Natural killer cell (primary cell): ENCODE data around the gene GRID2. TPM values are rescaled to one million over a fixed set of nuclear protein-coding genes. Genes with fewer than 3 reads are reported as not detected.

ENCODE experiments used
- ATAC-seq, 3 donors: fragments of 150-1000 bp in 2 of 3; fragments of 200-7000 bp in 1 of 3; cut with Tn5 transposase; 1 replicate in 1 of 3; 2 replicates in 2 of 3; pipeline ENCODE4 v1.10.0; 2021; ENCODE audit warnings: mild to moderate bottlenecking in 2 of 3, moderate library complexity in 2 of 3
- DNase-seq, 2 donors: peaks; one replicate each; pipeline versions ENCODE4 v3.0.0 to v3.0.0-alpha.2; 2013 to 2021; ENCODE audit warnings: mixed read lengths in 1 of 2
- H3K27ac ChIP-seq: one replicate; pipeline ENCODE4 v1.5.1; 2013; ENCODE audit warnings: mild to moderate bottlenecking, low read length
- H3K27me3 ChIP-seq: one replicate; pipeline ENCODE4 v1.6.1; 2013; ENCODE audit warnings: low read length; ENCODE audit not compliant: control insufficient read depth, insufficient read depth
- H3K36me3 ChIP-seq: one replicate; pipeline ENCODE4 v1.6.1; 2013; ENCODE audit warnings: low read length; ENCODE audit not compliant: control insufficient read depth, insufficient read depth
- H3K4me1 ChIP-seq: one replicate; pipeline ENCODE4 v1.6.1; 2013; ENCODE audit warnings: low read length; ENCODE audit not compliant: control insufficient read depth, insufficient read depth
- H3K4me3 ChIP-seq: one replicate; pipeline ENCODE4 v1.5.1; 2013; ENCODE audit warnings: low read length
- H3K9me3 ChIP-seq: one replicate; pipeline ENCODE4 v1.6.1; 2013; ENCODE audit warnings: low read length; ENCODE audit not compliant: control insufficient read depth, insufficient read depth
- H3K27ac Mint-ChIP-seq, 2 donors: one replicate each; pipeline ENCODE4 v1.8.0; 2022; ENCODE audit warnings: mild to moderate bottlenecking in 2 of 2, mixed read lengths in 2 of 2, moderate library complexity in 1 of 2
- H3K27me3 Mint-ChIP-seq, 2 donors: one replicate each; pipeline ENCODE4 v1.8.0; 2022; ENCODE audit warnings: low read depth in 2 of 2, mixed read lengths in 2 of 2
- H3K36me3 Mint-ChIP-seq: one replicate; pipeline ENCODE4 v1.8.0; 2022; ENCODE audit warnings: mixed read lengths
- H3K4me1 Mint-ChIP-seq, 2 donors: one replicate each; pipeline ENCODE4 v1.8.0; 2022; ENCODE audit warnings: mixed read lengths in 2 of 2
- H3K4me3 Mint-ChIP-seq: one replicate; pipeline ENCODE4 v1.8.0; 2022; ENCODE audit warnings: mild to moderate bottlenecking, moderate library complexity, mixed read lengths
- H3K9me3 Mint-ChIP-seq, 2 donors: one replicate each; pipeline ENCODE4 v1.8.0; 2022; ENCODE audit warnings: mixed read lengths in 2 of 2
- WGBS: methylation state at CpG from one replicate; pipeline ENCODE4 v1.1.7; 2013; ENCODE audit warnings: missing lambda C conversion rate; ENCODE audit not compliant: insufficient coverage; 5-methylcytosine and 5-hydroxymethylcytosine counted together
- intact Hi-C: fragments of 100-400 bp; cut with micrococcal nuclease; formaldehyde crosslinking; loops from one replicate; pipeline ENCODE4 v1.14.2; 2022
- total RNA-seq, 4 donors: library from RNA; stranded (reverse); fragments of 120-200 nt in 1 of 4; gene quantifications; one replicate each; pipeline versions ENCODE4 v1.2.3 to v1.2.4, GENCODE V29; 2013 to 2022
- TF ChIP-seq, protein P1 (sequence below): fragments of 200-600 bp; IDR thresholded peaks from one replicate; pipeline ENCODE4 v1.8.0; 2022; ENCODE audit warnings: antibody characterized with exemption

Gene GRID2
- total RNA-seq, 3 donors from 2014 or later (not counting 1 experiment from before 2014, with no cell fraction given) = not detected

DNA sequence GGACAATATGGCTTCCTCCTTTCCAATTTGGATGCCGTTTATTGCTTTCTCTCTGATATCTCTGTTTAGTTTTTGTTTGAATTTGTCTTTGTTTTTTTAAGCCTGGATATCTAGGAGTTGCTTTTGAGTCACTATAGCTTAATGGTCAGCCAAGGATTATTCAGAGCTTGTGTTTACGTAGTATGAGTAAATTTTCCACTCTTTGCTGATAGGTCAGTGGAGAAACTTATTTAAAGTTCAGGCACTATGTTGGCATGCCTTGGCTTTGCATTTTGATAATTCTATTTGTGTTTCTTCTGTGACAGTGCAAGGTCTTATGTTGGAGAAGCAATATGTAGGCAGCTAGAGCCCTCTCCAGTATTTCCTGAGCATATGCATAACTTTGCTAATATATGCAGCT lies 315.2 kb downstream of the GRID2 start:
- Histone ChIP-seq H3K9me3 (no peaks in the 10 kb centered on the region), H3K4me3 (no peak overlapping the region), H3K36me3 (no peaks in the 10 kb centered on the region), H3K27me3 (no peaks in the 10 kb centered on the region), H3K4me1 (no peaks in the 10 kb centered on the region), H3K27ac (no peak overlapping the region)
- intact Hi-C loops = no loop called here
- no peak for ATAC-seq
- H3K4me3 Mint-ChIP-seq = no peak overlapping the region
- WGBS = 80% methylated on average over 2 of the region's 2 CpGs
- peaks cover 16 to 33% of the 10 kb centered on the region in 2 donors for H3K9me3 Mint-ChIP-seq
- TF ChIP-seq, protein P1, sequence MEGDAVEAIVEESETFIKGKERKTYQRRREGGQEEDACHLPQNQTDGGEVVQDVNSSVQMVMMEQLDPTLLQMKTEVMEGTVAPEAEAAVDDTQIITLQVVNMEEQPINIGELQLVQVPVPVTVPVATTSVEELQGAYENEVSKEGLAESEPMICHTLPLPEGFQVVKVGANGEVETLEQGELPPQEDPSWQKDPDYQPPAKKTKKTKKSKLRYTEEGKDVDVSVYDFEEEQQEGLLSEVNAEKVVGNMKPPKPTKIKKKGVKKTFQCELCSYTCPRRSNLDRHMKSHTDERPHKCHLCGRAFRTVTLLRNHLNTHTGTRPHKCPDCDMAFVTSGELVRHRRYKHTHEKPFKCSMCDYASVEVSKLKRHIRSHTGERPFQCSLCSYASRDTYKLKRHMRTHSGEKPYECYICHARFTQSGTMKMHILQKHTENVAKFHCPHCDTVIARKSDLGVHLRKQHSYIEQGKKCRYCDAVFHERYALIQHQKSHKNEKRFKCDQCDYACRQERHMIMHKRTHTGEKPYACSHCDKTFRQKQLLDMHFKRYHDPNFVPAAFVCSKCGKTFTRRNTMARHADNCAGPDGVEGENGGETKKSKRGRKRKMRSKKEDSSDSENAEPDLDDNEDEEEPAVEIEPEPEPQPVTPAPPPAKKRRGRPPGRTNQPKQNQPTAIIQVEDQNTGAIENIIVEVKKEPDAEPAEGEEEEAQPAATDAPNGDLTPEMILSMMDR = no peak
- no peak overlapping the region for H3K27ac Mint-ChIP-seq
- H3K27me3 Mint-ChIP-seq = no peaks in the 10 kb centered on the region
- H3K4me1 Mint-ChIP-seq = no peaks in the 10 kb centered on the region
- DNase-seq = no peak
- peaks cover 4% of the 10 kb centered on the region for H3K36me3 Mint-ChIP-seq

DNA sequence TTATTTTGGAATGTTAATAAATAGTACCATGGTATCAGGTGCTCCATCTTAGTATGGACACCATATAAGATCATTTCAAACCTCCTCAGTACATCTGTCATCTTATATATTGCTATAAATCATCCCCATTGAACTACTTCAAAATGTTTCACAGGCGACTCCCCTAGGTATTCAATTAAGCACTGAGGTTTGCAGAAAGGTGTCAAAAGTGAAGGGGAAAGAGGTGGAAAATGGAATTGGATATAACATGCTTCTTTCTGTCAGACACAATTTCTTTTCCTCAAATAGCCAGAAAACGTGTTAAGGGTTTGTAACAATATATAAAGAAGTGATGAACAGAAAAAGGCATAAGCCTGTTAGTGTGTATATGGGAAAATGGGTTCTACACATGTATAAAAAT lies 325.5 kb downstream of the GRID2 start:
- no peak overlapping the region for H3K27ac Mint-ChIP-seq
- H3K9me3 ChIP-seq = no peaks in the 10 kb centered on the region
- no peaks in the 10 kb centered on the region for H3K36me3 ChIP-seq
- H3K27ac ChIP-seq = no peak overlapping the region
- no peaks in the 10 kb centered on the region for H3K36me3 Mint-ChIP-seq
- H3K27me3 ChIP-seq = no peaks in the 10 kb centered on the region
- H3K4me3 ChIP-seq = no peak overlapping the region
- H3K4me3 Mint-ChIP-seq = no peak overlapping the region
- TF ChIP-seq, protein P1 = no peak
- H3K9me3 Mint-ChIP-seq = peaks cover 9 to 19% of the 10 kb centered on the region in 2 donors
- H3K4me1 Mint-ChIP-seq = no peaks in the 10 kb centered on the region
- H3K27me3 Mint-ChIP-seq = no peaks in the 10 kb centered on the region
- no CpG with 5 or more reads among the region's 2 CpGs for WGBS
- intact Hi-C loops = no loop called here
- ATAC-seq (no peak), DNase-seq (no peak)
- no peaks in the 10 kb centered on the region for H3K4me1 ChIP-seq

DNA sequence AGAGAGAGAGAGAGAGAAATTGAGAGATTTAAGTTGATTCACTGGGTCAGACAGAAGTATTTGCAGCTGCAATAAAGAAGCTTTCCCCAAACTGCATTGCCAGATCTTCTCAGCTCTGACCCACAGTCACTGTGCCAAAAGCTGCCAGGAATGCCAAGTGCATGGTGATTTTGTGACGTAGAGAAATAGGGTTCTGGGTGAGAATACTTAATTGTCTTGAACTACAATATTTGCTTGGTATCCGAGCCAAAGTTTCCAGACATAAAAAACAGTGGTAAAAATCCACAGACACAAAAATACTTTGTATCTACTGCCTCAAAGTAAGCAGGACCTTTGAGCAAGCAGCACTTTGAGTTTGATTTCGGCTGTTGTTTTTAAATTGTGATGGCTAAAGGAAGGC lies 331.1 kb downstream of the GRID2 start:
- TF ChIP-seq, protein P1 = no peak
- no peaks in the 10 kb centered on the region for H3K4me1 ChIP-seq
- H3K27me3 ChIP-seq = no peaks in the 10 kb centered on the region
- H3K27ac Mint-ChIP-seq = no peak overlapping the region
- no peaks in the 10 kb centered on the region for H3K36me3 Mint-ChIP-seq
- intact Hi-C loops = no loop called here
- H3K36me3 ChIP-seq = no peaks in the 10 kb centered on the region
- 88% methylated on average over 3 of the region's 3 CpGs for WGBS
- H3K9me3 ChIP-seq = no peaks in the 10 kb centered on the region
- ATAC-seq = no peak
- H3K27ac ChIP-seq = no peak overlapping the region
- H3K27me3 Mint-ChIP-seq = no peaks in the 10 kb centered on the region
- no peak overlapping the region for H3K4me3 ChIP-seq
- peaks cover 6 to 12% of the 10 kb centered on the region in 2 donors for H3K9me3 Mint-ChIP-seq
- no peak overlapping the region for H3K4me3 Mint-ChIP-seq
- no peaks in the 10 kb centered on the region for H3K4me1 Mint-ChIP-seq
- no peak for DNase-seq

DNA sequence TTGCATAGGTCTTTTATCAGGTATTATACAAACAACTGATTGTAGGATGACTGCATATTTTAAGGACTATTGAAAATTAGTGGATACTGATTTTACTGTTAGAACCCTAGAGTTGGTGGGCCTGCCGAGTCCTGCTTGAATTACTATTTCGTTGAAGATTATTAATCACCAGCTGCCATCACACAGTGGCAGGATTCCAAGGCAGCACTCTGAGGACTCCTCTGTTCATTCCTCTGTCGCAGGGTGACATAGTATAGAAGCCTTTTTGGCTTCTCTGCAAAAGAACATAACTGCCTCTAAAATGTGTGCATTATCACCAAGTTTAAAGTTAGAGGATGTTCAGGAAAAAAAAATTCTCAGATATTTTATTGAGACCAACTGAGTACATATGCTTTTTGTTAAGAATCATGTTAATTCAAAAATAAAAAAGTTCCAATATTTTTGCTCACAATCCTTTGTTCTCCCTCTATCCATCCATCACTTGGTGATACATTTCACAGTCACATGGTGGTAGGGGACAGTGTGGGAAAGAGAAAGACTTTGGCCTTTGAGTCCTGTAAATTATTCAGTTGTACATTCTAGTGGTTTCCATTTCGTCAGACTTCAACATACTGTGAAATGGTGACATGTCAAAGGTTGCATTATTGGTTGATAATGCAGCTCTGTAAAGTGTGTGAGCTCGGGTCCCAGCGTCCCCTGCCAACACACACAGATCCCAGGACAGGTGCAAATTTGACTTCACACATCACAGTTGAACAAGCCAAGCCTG lies 332.5 kb downstream of the GRID2 start:
- Mint-ChIP-seq H3K4me1 (no peaks in the 10 kb centered on the region), H3K9me3 (peaks cover 6 to 7% of the 10 kb centered on the region in 2 donors), H3K27ac (no peak overlapping the region), H3K27me3 (no peaks in the 10 kb centered on the region), H3K36me3 (no peaks in the 10 kb centered on the region), H3K4me3 (no peak overlapping the region)
- DNase-seq (no peak), ATAC-seq (no peak)
- Histone ChIP-seq H3K9me3 (no peaks in the 10 kb centered on the region), H3K36me3 (no peaks in the 10 kb centered on the region), H3K27ac (no peak overlapping the region), H3K27me3 (no peaks in the 10 kb centered on the region), H3K4me1 (no peaks in the 10 kb centered on the region), H3K4me3 (no peak overlapping the region)
- WGBS = 72% methylated on average over 6 of the region's 6 CpGs
- TF ChIP-seq, protein P1 = no peak
- intact Hi-C loops = no loop called here
